A549 (cell line): ENCODE results near the gene TEPSIN. TPM values are rescaled to one million over a fixed set of nuclear protein-coding genes. Genes with fewer than 3 reads are reported as not detected.

Experiments used
- ATAC-seq, 2 experiments: fragments of 200-7000 bp in 1 of 2; fragments of >200 bp in 1 of 2; cut with Nextera tagmentation in 1 of 2; cut with Tn5 transposase in 1 of 2; 3 replicates each; pipeline versions ENCODE4 v1.8.0 to v1.9.1; 2018 to 2020; ENCODE audit warnings: mild to moderate bottlenecking in 1 of 2, moderate library complexity in 1 of 2
- CTCF ChIA-PET: fragments of 300-600 bp; sonication (Branson Sonifier 250); formaldehyde crosslinking; extraction: SDS; loops from one replicate; lab custom pipeline; 2021; ENCODE audit warnings: antibody characterized with exemption, inconsistent platforms; lab: Yijun Ruan, JAX
- POLR2A ChIA-PET: fragments of 350-600 bp; formaldehyde crosslinking; extraction: SDS; loops from one replicate; lab custom pipeline; 2021; ENCODE audit warnings: antibody characterized with exemption, inconsistent platforms; lab: Yijun Ruan, JAX
- DNase-seq, 2 experiments: peaks; one replicate each; pipeline versions ENCODE4 v3.0.0 to v3.0.0-alpha.2; 2011 to 2016; ENCODE audit warnings: low read depth in 1 of 2, low spot score in 1 of 2
- FAIRE-seq: peaks from 2 replicates; lab custom pipeline; 2011; peaks lifted over from hg19 to GRCh38; lab: Jason Lieb, UNC
- H3K27ac ChIP-seq, 2 experiments: fragments of >200 bp; sonication (Bioruptor Twin); formaldehyde crosslinking; 3 replicates each; pipeline ENCODE4 v1.5.1; 2016 to 2017
- H3K4me1 ChIP-seq: fragments of >200 bp; sonication (Bioruptor Twin); formaldehyde crosslinking; 3 replicates; pipeline ENCODE4 v1.6.1; 2016
- H3K4me2 ChIP-seq: fragments of >200 bp; sonication (Bioruptor Twin); formaldehyde crosslinking; 3 replicates; pipeline ENCODE4 v1.6.1; 2016
- H3K4me3 ChIP-seq: fragments of >200 bp; sonication (Bioruptor Twin); formaldehyde crosslinking; 3 replicates; pipeline ENCODE4 v1.5.1; 2016
- H3K9me3 ChIP-seq: fragments of >200 bp; sonication (Bioruptor Twin); formaldehyde crosslinking; 3 replicates; pipeline ENCODE4 v1.6.1; 2016
- CHD2 ChIP-seq: fragments of 150-350 bp; IDR thresholded peaks from 2 replicates; pipeline ENCODE4 v1.6.1; 2014; ENCODE audit warnings: low read length; ENCODE audit not compliant: partially characterized antibody
- EHF ChIP-seq: fragments of 250-450 bp; sonication (Bioruptor Pico); IDR thresholded peaks from 2 replicates; pipeline ENCODE4 v1.5.0; 2020; ENCODE audit warnings: mild to moderate bottlenecking
- EHMT2 ChIP-seq: fragments of 200-600 bp; sonication (generic); IDR thresholded peaks from 2 replicates; pipeline ENCODE4 v1.6.1; 2016; ENCODE audit warnings: antibody characterized with exemption, low read depth, mild to moderate bottlenecking, moderate library complexity
- EP300 ChIP-seq, 2 experiments: fragments of >200 bp; sonication (Bioruptor Twin); formaldehyde crosslinking; IDR thresholded peaks; 2 replicates in 1 of 2; 3 replicates in 1 of 2; pipeline ENCODE4 v1.6.1; 2016 to 2017
- FOSB ChIP-seq: fragments of 250-450 bp; sonication (Bioruptor Pico); IDR thresholded peaks from 2 replicates; pipeline ENCODE4 v1.5.0; 2020; ENCODE audit warnings: mild to moderate bottlenecking, moderate library complexity
- FOXS1 ChIP-seq: fragments of 250-450 bp; sonication (Bioruptor Pico); IDR thresholded peaks from 2 replicates; pipeline ENCODE4 v1.5.0; 2020; ENCODE audit warnings: mild to moderate bottlenecking, moderate library complexity
- HEYL ChIP-seq: fragments of 250-450 bp; sonication (Bioruptor Pico); IDR thresholded peaks from 2 replicates; pipeline ENCODE4 v1.8.0; 2021; ENCODE audit warnings: mild to moderate bottlenecking, moderate library complexity
- HOXB13 ChIP-seq: fragments of 250-450 bp; sonication (Bioruptor Pico); IDR thresholded peaks from 2 replicates; pipeline ENCODE4 v1.5.0; 2020; ENCODE audit warnings: low read depth, mild to moderate bottlenecking, moderate library complexity
- HOXB5 ChIP-seq: fragments of 250-450 bp; sonication (Bioruptor Pico); IDR thresholded peaks from 2 replicates; pipeline ENCODE4 v1.5.0; 2020; ENCODE audit warnings: mild to moderate bottlenecking, moderate library complexity
- JUN ChIP-seq, 2 experiments: fragments of >200 bp; sonication (Bioruptor Twin); formaldehyde crosslinking; IDR thresholded peaks; 2 replicates in 1 of 2; 3 replicates in 1 of 2; pipeline ENCODE4 v1.6.1; 2016 to 2017
- JUNB ChIP-seq: fragments of >200 bp; sonication (Bioruptor Twin); formaldehyde crosslinking; IDR thresholded peaks from 2 replicates; pipeline ENCODE4 v1.6.1; 2016
- KDM1A ChIP-seq: fragments of 200-600 bp; sonication (generic); IDR thresholded peaks from 2 replicates; pipeline ENCODE4 v1.6.1; 2016; ENCODE audit warnings: low read depth, mild to moderate bottlenecking
- KDM5A ChIP-seq: fragments of 200-600 bp; sonication (generic); IDR thresholded peaks from 2 replicates; pipeline ENCODE4 v1.6.1; 2016; ENCODE audit warnings: antibody characterized with exemption, mild to moderate bottlenecking
- MYC ChIP-seq: IDR thresholded peaks from 2 replicates; pipeline ENCODE4 v1.6.1; 2012; ENCODE audit warnings: mild to moderate bottlenecking, inconsistent platforms, low read length, improper control_type of control experiment, borderline replicate concordance
- NPAS2 ChIP-seq: fragments of 250-450 bp; sonication (Bioruptor Pico); IDR thresholded peaks from 2 replicates; pipeline ENCODE4 v1.8.0; 2022; ENCODE audit warnings: mild to moderate bottlenecking, moderate library complexity, borderline replicate concordance
- PHF8 ChIP-seq: fragments of 200-600 bp; sonication (generic); IDR thresholded peaks from 2 replicates; pipeline ENCODE4 v1.6.1; 2016; ENCODE audit warnings: low read depth, mild to moderate bottlenecking, antibody characterized with exemption, moderate library complexity, borderline replicate concordance
- POLR2A ChIP-seq: IDR thresholded peaks from 2 replicates; pipeline ENCODE4 v1.6.1; 2012; ENCODE audit warnings: mild to moderate bottlenecking, low read length
- RFX5 ChIP-seq: fragments of 450-650 bp; IDR thresholded peaks from 2 replicates; pipeline ENCODE4 v1.7.1; 2014; ENCODE audit warnings: antibody characterized with exemption, mild to moderate bottlenecking, moderate library complexity
- RNF2 ChIP-seq: fragments of 200-600 bp; sonication (generic); IDR thresholded peaks from 2 replicates; pipeline ENCODE4 v1.6.1; 2016; ENCODE audit warnings: low read depth, mild to moderate bottlenecking, antibody characterized with exemption, moderate library complexity, borderline replicate concordance
- TP53 ChIP-seq: fragments of 250-450 bp; sonication (Bioruptor Pico); IDR thresholded peaks from 2 replicates; pipeline ENCODE4 v1.5.0; 2021; ENCODE audit warnings: mild to moderate bottlenecking, moderate library complexity
- ZSCAN20 ChIP-seq: fragments of 250-450 bp; sonication (Bioruptor Pico); IDR thresholded peaks from 2 replicates; pipeline ENCODE4 v1.8.0; 2022; ENCODE audit warnings: mild to moderate bottlenecking, moderate library complexity
- WGBS: methylation state at CpG from one replicate; pipeline ENCODE4 v1.1.6; 2017; ENCODE audit errors: missing lambda C conversion rate; 5-methylcytosine and 5-hydroxymethylcytosine counted together
- polyA plus RNA-seq, 4 experiments: library from polyadenylated mRNA; depleted of rRNA in 3 of 4; stranded (reverse); fragments of >200 nt; fragmentation: RNase III in 1 of 4; extraction: RNeasy Plus Mini Kit Qiagen cat#74134 plus additional on column Dnase treatment in 1 of 4; gene quantifications; 2 replicates in 3 of 4; 3 replicates in 1 of 4; pipeline ENCODE4 v1.2.3, GENCODE V29; 2011 to 2017
- TF ChIP-seq, protein P1 (sequence below): IDR thresholded peaks from 2 replicates; pipeline ENCODE4 v1.6.1; 2012
- TF ChIP-seq, protein P2 (sequence below): fragments of >200 bp; sonication (Bioruptor Twin); formaldehyde crosslinking; IDR thresholded peaks from 2 replicates; pipeline ENCODE4 v1.6.1; 2016
- TF ChIP-seq, protein P3 (sequence below): fragments of 200-600 bp; sonication (generic); IDR thresholded peaks from 2 replicates; pipeline ENCODE4 v1.6.1; 2016; ENCODE audit warnings: antibody characterized with exemption, mild to moderate bottlenecking, moderate library complexity
- TF ChIP-seq, protein P4 (sequence below): fragments of >200 bp; sonication (Bioruptor Twin); formaldehyde crosslinking; IDR thresholded peaks from 3 replicates; pipeline ENCODE4 v1.6.1; 2016
- TF ChIP-seq, protein P5 (sequence below): IDR thresholded peaks from 2 replicates; pipeline ENCODE4 v1.6.1; 2012; ENCODE audit warnings: low read depth, borderline replicate concordance
- TF ChIP-seq, protein P6 (sequence below): fragments of 450-650 bp; IDR thresholded peaks from 2 replicates; pipeline ENCODE4 v1.6.1; 2014; ENCODE audit warnings: antibody characterized with exemption

Gene TEPSIN
- polyA plus RNA-seq, 2 of the 4 experiments (the other 2 are of a cell fraction): 12.5 to 31.3 TPM

DNA sequence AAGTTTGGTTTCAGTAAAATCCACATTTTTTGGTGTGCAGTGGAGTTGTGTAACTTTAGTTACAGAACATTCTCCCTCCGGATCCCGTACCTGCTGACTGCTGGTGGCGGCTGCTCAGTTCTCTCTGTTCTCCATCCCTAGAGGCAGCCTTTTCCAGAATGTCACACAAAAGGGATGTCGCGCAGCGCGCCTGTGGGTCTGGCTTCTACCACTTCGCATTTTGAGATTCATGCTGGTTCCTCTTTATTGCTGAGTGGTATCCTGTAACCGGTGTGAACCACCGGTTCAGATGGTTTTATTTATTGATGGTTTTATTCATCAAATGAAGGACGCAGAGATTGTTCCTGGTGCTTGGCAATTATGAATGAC lies 15.1 kb downstream of the TEPSIN start:
- ChIA-PET CTCF (no interaction called here), POLR2A (no interaction called here)
- no peak for DNase-seq
- no peak for TF ChIP-seq JUNB
- no peak for TF ChIP-seq FOXS1
- TF ChIP-seq NPAS2: no peak
- no peak for TF ChIP-seq MYC
- TF ChIP-seq EP300 (IDR thresholded peaks at IDR 0.05): no peak
- TF ChIP-seq EHMT2: no peak
- no peak for TF ChIP-seq KDM1A
- Histone ChIP-seq H3K4me2 (peak overlapping the region; percentile 76), H3K4me1 (peaks cover 9% of the 10 kb centered on the region), H3K27ac (peak overlapping the region; percentile 59 to 86), H3K4me3 (peak overlapping the region; percentile 33; the same call in 2 of the 3 replicates), H3K9me3 (peaks cover 8% of the 10 kb centered on the region; the same call in 2 of the 3 replicates)
- FAIRE-seq: no peak
- no peak for ATAC-seq
- WGBS: 98% methylated on average over 11 of the region's 11 CpGs

DNA sequence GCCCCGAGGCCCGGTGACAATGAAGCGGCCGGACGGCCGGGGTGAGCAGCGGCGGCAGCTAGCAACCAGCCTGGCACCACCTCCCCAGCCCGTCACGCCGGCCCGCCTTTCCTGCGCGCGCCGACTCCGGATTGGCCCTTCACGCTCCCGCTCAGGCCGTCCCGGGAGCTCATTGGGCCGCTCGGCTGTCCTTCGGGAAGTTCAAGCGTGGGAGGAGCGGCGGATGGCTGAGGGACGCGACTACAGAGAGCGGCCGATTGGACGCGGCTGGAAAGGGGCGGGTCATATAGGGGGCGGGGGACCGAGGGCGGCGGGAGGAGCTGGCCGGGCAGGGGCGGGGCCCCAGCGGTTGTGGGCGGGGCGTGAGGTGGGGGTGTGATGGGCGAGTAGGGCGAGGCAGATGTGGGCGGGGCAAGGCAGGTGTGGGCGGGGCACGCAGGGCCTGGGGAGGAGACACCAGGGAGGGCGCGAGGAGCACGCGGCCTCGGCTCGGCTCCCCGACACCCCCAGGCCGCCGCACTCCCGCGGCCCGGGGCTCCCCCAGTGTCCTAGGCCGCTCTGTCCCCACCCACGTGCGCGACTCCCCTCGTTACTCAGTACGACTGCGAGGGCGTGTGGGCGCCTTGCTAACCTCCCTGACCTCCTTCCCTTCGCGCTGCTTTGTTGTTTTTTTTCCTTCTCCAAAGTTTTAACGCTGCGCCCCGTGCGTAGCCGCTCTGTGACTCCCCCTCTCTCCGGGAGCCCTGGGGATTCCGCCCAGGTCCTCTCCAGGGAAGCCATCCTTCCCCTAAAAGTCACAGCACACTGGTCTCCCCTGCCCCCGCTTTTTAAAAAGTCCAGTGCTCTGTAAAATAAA lies 15.7 kb downstream of the TEPSIN start, which contains the start of gene CEP131:
TSS of gene CEP131 (minus strand) at position 60 of the 856 bp plus-strand sequence. CDS start 2,909 bp downstream, outside the sequence.
- H3K9me3 ChIP-seq: peaks cover 8% of the 10 kb centered on the region; the same call in 2 of the 3 replicates
- peak; percentile 95 to 99 for ATAC-seq
- 14% methylated on average over 34 of the region's 79 CpGs for WGBS
- ChIA-PET POLR2A (interaction anchor here (0.5 to 1.2 kb wide), 7 partner anchors 16 to 190 kb away, joined by 3 to 23 read pairs (median 4); partner anchors contain the start of genes BAHCC1, BAIAP2, NDUFAF8 and SLC38A10), CTCF (interaction anchor here (0.6 to 2.5 kb wide), 5 partner anchors 12 to 1306 kb away, joined by 3 to 11 read pairs (median 3); no protein-coding TSS in a partner anchor)
- DNase-seq: peak; percentile 100
- peak within 1 kb of the TSS; percentile 98 for H3K4me2 ChIP-seq
- peak; percentile 56 for FAIRE-seq
- H3K4me1 ChIP-seq: peaks cover 9% of the 10 kb centered on the region
- H3K27ac ChIP-seq: peak within 1 kb of the TSS; percentile 70 to 88
- H3K4me3 ChIP-seq: peak within 1 kb of the TSS; percentile 79
- peak; percentile 43; the same call in 1 of the 2 replicates for TF ChIP-seq MYC
- no peak for TF ChIP-seq KDM1A
- 0 out of 2 replicates have a peak, but pooled peaks have one; percentile 30 for TF ChIP-seq RNF2
- TF ChIP-seq POLR2A: peak; percentile 87
- no peak for TF ChIP-seq ZSCAN20 (CRISPR knock-in tag)
- TF ChIP-seq, protein P1, sequence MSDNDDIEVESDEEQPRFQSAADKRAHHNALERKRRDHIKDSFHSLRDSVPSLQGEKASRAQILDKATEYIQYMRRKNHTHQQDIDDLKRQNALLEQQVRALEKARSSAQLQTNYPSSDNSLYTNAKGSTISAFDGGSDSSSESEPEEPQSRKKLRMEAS: peak; percentile 99
- TF ChIP-seq HOXB13: peak; percentile 81
- TF ChIP-seq, protein P2, sequence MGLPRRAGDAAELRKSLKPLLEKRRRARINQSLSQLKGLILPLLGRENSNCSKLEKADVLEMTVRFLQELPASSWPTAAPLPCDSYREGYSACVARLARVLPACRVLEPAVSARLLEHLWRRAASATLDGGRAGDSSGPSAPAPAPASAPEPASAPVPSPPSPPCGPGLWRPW: no peak
- TF ChIP-seq PHF8: peak; percentile 42; the same call in 1 of the 2 replicates
- TF ChIP-seq JUN (IDR thresholded peaks at IDR 0.05): 0 out of 5 replicates have a peak, but pooled peaks of 1 of the 2 experiments have one; percentile 54
- peak; percentile 81 for TF ChIP-seq RFX5
- TF ChIP-seq FOSB (CRISPR knock-in tag): no peak
- no peak for TF ChIP-seq KDM5A
- TF ChIP-seq, protein P3, sequence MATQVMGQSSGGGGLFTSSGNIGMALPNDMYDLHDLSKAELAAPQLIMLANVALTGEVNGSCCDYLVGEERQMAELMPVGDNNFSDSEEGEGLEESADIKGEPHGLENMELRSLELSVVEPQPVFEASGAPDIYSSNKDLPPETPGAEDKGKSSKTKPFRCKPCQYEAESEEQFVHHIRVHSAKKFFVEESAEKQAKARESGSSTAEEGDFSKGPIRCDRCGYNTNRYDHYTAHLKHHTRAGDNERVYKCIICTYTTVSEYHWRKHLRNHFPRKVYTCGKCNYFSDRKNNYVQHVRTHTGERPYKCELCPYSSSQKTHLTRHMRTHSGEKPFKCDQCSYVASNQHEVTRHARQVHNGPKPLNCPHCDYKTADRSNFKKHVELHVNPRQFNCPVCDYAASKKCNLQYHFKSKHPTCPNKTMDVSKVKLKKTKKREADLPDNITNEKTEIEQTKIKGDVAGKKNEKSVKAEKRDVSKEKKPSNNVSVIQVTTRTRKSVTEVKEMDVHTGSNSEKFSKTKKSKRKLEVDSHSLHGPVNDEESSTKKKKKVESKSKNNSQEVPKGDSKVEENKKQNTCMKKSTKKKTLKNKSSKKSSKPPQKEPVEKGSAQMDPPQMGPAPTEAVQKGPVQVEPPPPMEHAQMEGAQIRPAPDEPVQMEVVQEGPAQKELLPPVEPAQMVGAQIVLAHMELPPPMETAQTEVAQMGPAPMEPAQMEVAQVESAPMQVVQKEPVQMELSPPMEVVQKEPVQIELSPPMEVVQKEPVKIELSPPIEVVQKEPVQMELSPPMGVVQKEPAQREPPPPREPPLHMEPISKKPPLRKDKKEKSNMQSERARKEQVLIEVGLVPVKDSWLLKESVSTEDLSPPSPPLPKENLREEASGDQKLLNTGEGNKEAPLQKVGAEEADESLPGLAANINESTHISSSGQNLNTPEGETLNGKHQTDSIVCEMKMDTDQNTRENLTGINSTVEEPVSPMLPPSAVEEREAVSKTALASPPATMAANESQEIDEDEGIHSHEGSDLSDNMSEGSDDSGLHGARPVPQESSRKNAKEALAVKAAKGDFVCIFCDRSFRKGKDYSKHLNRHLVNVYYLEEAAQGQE: no peak
- TF ChIP-seq, protein P4, sequence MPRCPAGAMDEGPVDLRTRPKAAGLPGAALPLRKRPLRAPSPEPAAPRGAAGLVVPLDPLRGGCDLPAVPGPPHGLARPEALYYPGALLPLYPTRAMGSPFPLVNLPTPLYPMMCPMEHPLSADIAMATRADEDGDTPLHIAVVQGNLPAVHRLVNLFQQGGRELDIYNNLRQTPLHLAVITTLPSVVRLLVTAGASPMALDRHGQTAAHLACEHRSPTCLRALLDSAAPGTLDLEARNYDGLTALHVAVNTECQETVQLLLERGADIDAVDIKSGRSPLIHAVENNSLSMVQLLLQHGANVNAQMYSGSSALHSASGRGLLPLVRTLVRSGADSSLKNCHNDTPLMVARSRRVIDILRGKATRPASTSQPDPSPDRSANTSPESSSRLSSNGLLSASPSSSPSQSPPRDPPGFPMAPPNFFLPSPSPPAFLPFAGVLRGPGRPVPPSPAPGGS: no peak
- no peak for TF ChIP-seq EP300 (IDR thresholded peaks at IDR 0.05)
- TF ChIP-seq, protein P5, sequence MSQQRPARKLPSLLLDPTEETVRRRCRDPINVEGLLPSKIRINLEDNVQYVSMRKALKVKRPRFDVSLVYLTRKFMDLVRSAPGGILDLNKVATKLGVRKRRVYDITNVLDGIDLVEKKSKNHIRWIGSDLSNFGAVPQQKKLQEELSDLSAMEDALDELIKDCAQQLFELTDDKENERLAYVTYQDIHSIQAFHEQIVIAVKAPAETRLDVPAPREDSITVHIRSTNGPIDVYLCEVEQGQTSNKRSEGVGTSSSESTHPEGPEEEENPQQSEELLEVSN: peak; percentile 98
- no peak for TF ChIP-seq HEYL (CRISPR knock-in tag)
- TF ChIP-seq, protein P6, sequence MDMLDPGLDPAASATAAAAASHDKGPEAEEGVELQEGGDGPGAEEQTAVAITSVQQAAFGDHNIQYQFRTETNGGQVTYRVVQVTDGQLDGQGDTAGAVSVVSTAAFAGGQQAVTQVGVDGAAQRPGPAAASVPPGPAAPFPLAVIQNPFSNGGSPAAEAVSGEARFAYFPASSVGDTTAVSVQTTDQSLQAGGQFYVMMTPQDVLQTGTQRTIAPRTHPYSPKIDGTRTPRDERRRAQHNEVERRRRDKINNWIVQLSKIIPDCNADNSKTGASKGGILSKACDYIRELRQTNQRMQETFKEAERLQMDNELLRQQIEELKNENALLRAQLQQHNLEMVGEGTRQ: 0 out of 2 replicates have a peak, but pooled peaks have one; percentile 26
- TF ChIP-seq CHD2: no peak
- TF ChIP-seq HOXB5: peak; percentile 83; the same call in 1 of the 2 replicates
- peak; percentile 60; the same call in 1 of the 2 replicates for TF ChIP-seq EHF (CRISPR knock-in tag)
- no peak for TF ChIP-seq TP53 (CRISPR knock-in tag)
- TF ChIP-seq FOXS1: no peak
